ENCODE measurements around the gene ACSS2. TPM values are rescaled to one million over a fixed set of nuclear protein-coding genes. Genes with fewer than 3 reads are reported as not detected.

ACSS2 gene
- total and polyA plus RNA-seq, 2 of the 8 experiments (the other 6 are each of a cell fraction or from before 2014, with no cell fraction given), result 17.7 to 24.2 TPM

GRCh38 chr20:34948030-34948429 lies 71.6 kb downstream of the ACSS2 start (continued):
- no peak for TF ChIP-seq CHD1 (IDR thresholded peaks at IDR 0.05; ENCODE audit: low read depth, low read length)
- no peak for TF ChIP-seq BRCA1 (IDR thresholded peaks at IDR 0.05; ENCODE audit: low read depth, low read length)
- no peak for TF ChIP-seq ATF3 (IDR thresholded peaks at IDR 0.05; ENCODE audit: insufficient read depth, low read depth, low read length)
- no peak for TF ChIP-seq KDM1A (IDR thresholded peaks at IDR 0.05; ENCODE audit: borderline replicate concordance, low read length)
- no peak for TF ChIP-seq CBX5 (IDR thresholded peaks at IDR 0.05; ENCODE audit: low read depth, low read length)
- no peak for TF ChIP-seq NANOG (IDR thresholded peaks at IDR 0.05; ENCODE audit: insufficient read depth, low read depth, low read length, poor library complexity, severe bottlenecking)
